ENCODE results near the gene TFPI. TPM values are rescaled to one million over a fixed set of nuclear protein-coding genes. Genes with fewer than 3 reads are reported as not detected.

TFPI gene
- total RNA-seq, 1 experiment from 2014 or later: 16.0 TPM

DNA sequence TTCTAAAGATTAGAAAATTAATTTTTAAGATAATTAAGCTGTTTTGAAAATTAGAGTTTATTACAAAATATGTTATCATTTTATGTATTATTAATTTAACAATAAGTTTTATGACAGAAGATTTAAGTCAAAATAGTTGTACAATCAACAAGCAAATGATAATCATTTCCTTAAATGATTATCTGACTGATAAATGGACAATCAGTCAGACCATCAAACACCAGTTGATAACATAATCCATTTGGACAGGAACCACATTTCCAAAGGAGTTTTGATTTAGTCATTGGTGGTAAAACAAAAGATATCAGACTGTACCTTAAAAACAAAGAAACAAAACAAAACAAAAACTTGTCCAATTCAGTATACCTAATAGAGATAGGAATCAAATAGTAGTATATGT, 1.9 kb downstream of the TFPI start:
- peaks cover 51% of the 10 kb centered on the region for H3K79me2 ChIP-seq (ENCODE audit: low read length)
- ChIA-PET CTCF (no interaction called here), POLR2A (ENCODE audit: unreplicated experiment) (no interaction called here)
- peak overlapping the region; percentile 65 for H3K4me3 ChIP-seq (ENCODE audit: low read length)
- peaks cover 64% of the 10 kb centered on the region for H3K4me1 ChIP-seq (ENCODE audit: insufficient read depth, low read length)
- peak overlapping the region; percentile 94 for H3K27ac ChIP-seq (ENCODE audit: low read length)
- no peaks in the 10 kb centered on the region for H3K9me2 ChIP-seq (replicated peaks; ENCODE audit: low read length)
- peak overlapping the region; percentile 77 for H3K4me2 ChIP-seq (ENCODE audit: low read length)
- H3K9ac ChIP-seq (ENCODE audit: low read length): peak overlapping the region; percentile 89
- no peak for TF ChIP-seq EZH2phosphoT487 (IDR thresholded peaks at IDR 0.05; ENCODE audit: borderline replicate concordance, low read length)
- no peak for TF ChIP-seq EZH2 (IDR thresholded peaks at IDR 0.05; ENCODE audit: low read length, unreplicated experiment)
- TF ChIP-seq, protein P1, sequence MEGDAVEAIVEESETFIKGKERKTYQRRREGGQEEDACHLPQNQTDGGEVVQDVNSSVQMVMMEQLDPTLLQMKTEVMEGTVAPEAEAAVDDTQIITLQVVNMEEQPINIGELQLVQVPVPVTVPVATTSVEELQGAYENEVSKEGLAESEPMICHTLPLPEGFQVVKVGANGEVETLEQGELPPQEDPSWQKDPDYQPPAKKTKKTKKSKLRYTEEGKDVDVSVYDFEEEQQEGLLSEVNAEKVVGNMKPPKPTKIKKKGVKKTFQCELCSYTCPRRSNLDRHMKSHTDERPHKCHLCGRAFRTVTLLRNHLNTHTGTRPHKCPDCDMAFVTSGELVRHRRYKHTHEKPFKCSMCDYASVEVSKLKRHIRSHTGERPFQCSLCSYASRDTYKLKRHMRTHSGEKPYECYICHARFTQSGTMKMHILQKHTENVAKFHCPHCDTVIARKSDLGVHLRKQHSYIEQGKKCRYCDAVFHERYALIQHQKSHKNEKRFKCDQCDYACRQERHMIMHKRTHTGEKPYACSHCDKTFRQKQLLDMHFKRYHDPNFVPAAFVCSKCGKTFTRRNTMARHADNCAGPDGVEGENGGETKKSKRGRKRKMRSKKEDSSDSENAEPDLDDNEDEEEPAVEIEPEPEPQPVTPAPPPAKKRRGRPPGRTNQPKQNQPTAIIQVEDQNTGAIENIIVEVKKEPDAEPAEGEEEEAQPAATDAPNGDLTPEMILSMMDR (conservative IDR thresholded peaks at IDR 0.05; ENCODE audit: low read depth, low read length): no peak
- DNase-seq (no peak), ATAC-seq (no peak)
- no peaks in the 10 kb centered on the region for H3K9me3 ChIP-seq (ENCODE audit: low read length)
- BruUV-seq (replicated peaks): no TSS peak
- H3K27me3 ChIP-seq (ENCODE audit: low read length): no peaks in the 10 kb centered on the region
- no peak overlapping the region for H2AFZ ChIP-seq (ENCODE audit: low read length)
- intact Hi-C loops (cut with micrococcal nuclease): loop anchor here (2.0 kb wide), 1 partner anchor 52 kb away; no protein-coding TSS in a partner anchor
- no peaks in the 10 kb centered on the region; the same call in 1 of the 2 replicates for H3K36me3 ChIP-seq (ENCODE audit: low read depth, low read length)
- no peaks in the 10 kb centered on the region for H4K20me1 ChIP-seq (ENCODE audit: low read length)
- no peaks in the 10 kb centered on the region for H3F3A ChIP-seq (ENCODE audit: low read length, unreplicated experiment)

DNA sequence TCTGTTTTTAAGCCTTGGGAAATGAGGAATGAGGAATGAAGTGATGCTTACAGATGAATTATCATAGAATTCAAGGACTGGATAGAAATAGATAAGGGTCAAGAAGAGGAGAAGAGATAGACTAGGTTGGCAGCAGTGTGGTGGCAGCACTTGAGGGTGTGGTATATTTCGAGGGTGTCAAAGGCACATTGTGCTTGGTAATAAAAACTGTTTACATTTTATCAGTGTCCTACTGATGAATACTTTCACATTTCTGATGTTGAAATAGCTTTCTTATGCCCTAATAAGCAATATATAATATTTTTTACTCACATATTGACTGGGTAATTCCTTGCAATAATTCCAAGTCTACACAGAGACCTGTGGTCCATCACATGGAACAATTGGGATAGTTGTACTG, 3.4 kb downstream of the TFPI start:
- H3K27me3 ChIP-seq (ENCODE audit: low read length): no peaks in the 10 kb centered on the region
- TF ChIP-seq EZH2 (IDR thresholded peaks at IDR 0.05; ENCODE audit: low read length, unreplicated experiment) (no peak), EZH2phosphoT487 (IDR thresholded peaks at IDR 0.05; ENCODE audit: borderline replicate concordance, low read length) (no peak)
- TF ChIP-seq, protein P1 (conservative IDR thresholded peaks at IDR 0.05; ENCODE audit: low read depth, low read length): no peak
- H3K9me2 ChIP-seq (replicated peaks; ENCODE audit: low read length): no peaks in the 10 kb centered on the region
- peaks cover 51% of the 10 kb centered on the region for H3K79me2 ChIP-seq (ENCODE audit: low read length)
- CTCF ChIA-PET: no interaction called here
- H3K27ac ChIP-seq (ENCODE audit: low read length): peak overlapping the region; percentile 97; the same call in 1 of the 2 replicates
- ATAC-seq (no peak), DNase-seq (no peak)
- no peaks in the 10 kb centered on the region for H3F3A ChIP-seq (ENCODE audit: low read length, unreplicated experiment)
- H3K4me2 ChIP-seq (ENCODE audit: low read length): peak overlapping the region; percentile 25; the same call in 1 of the 2 replicates
- peak overlapping the region; percentile 4; the same call in 1 of the 2 replicates for H3K4me3 ChIP-seq (ENCODE audit: low read length)
- no peak overlapping the region for H2AFZ ChIP-seq (ENCODE audit: low read length)
- peaks cover 79% of the 10 kb centered on the region for H3K4me1 ChIP-seq (ENCODE audit: insufficient read depth, low read length)
- H3K9me3 ChIP-seq (ENCODE audit: low read length): no peaks in the 10 kb centered on the region
- intact Hi-C loops (cut with micrococcal nuclease): no loop called here
- POLR2A ChIA-PET (ENCODE audit: unreplicated experiment): no interaction called here
- H3K36me3 ChIP-seq (ENCODE audit: low read depth, low read length): no peaks in the 10 kb centered on the region; the same call in 1 of the 2 replicates
- BruUV-seq (replicated peaks): no TSS peak
- H3K9ac ChIP-seq (ENCODE audit: low read length): no peak overlapping the region
- no peaks in the 10 kb centered on the region for H4K20me1 ChIP-seq (ENCODE audit: low read length)

DNA sequence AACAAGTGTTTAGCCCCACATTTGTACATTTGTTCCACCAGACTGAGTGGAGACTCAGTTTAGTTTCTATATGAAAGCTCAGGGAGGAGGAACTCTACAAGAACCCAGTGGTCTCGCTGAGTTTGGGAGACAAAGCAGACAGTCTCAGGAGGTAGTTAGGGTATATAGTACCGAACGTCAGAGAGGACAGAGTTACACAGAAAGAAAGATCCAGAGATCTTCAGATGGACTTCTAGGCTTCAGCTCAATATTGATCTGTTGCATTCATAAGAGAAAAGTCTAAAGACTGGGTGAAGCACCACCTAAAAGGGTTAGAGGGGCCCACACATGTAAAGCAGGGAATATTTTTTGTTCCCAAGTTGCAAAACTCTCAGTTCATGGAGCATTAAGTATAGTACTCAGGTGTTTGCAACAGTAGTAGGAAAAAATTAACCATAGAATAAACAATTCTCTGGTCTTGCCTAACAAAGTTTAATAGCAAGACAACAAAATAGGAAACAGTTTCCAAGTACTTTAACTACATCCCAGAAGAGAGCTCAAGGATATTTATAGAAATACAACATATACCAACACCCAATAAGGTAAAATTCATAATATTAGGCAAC, 4.2 kb downstream of the TFPI start:
- ChIA-PET CTCF (no interaction called here), POLR2A (ENCODE audit: unreplicated experiment) (no interaction called here)
- H3K4me2 ChIP-seq (ENCODE audit: low read length): peak overlapping the region; percentile 25
- H3K4me3 ChIP-seq (ENCODE audit: low read length): no peak overlapping the region
- H4K20me1 ChIP-seq (ENCODE audit: low read length): no peaks in the 10 kb centered on the region
- H3K27ac ChIP-seq (ENCODE audit: low read length): peak overlapping the region; percentile 97
- no peaks in the 10 kb centered on the region; the same call in 1 of the 2 replicates for H3K36me3 ChIP-seq (ENCODE audit: low read depth, low read length)
- H3F3A ChIP-seq (ENCODE audit: low read length, unreplicated experiment): peaks cover 2% of the 10 kb centered on the region
- intact Hi-C loops (cut with micrococcal nuclease): no loop called here
- TF ChIP-seq, protein P1 (conservative IDR thresholded peaks at IDR 0.05; ENCODE audit: low read depth, low read length): no peak
- TF ChIP-seq EZH2 (IDR thresholded peaks at IDR 0.05; ENCODE audit: low read length, unreplicated experiment): no peak
- TF ChIP-seq EZH2phosphoT487 (IDR thresholded peaks at IDR 0.05; ENCODE audit: borderline replicate concordance, low read length): no peak
- H3K27me3 ChIP-seq (ENCODE audit: low read length): no peaks in the 10 kb centered on the region
- no peak overlapping the region for H2AFZ ChIP-seq (ENCODE audit: low read length)
- no TSS peak for BruUV-seq (replicated peaks)
- H3K79me2 ChIP-seq (ENCODE audit: low read length): peaks cover 51% of the 10 kb centered on the region
- 0 out of 2 replicates have a peak overlapping the region, but pooled peaks have one; percentile 47 for H3K9ac ChIP-seq (ENCODE audit: low read length)
- no peaks in the 10 kb centered on the region for H3K9me3 ChIP-seq (ENCODE audit: low read length)
- DNase-seq: no peak
- no peak for ATAC-seq
- no peaks in the 10 kb centered on the region for H3K9me2 ChIP-seq (replicated peaks; ENCODE audit: low read length)
- peaks cover 87% of the 10 kb centered on the region for H3K4me1 ChIP-seq (ENCODE audit: insufficient read depth, low read length)

All from PC-3 (cell line).